Psoas muscle (tissue), 8 donors: ENCODE results near the gene HIF3A. TPM values are rescaled to one million over a fixed set of nuclear protein-coding genes. Genes with fewer than 3 reads are reported as not detected.

ENCODE experiments used
- ATAC-seq, 4 donors: fragments of 200-7000 bp; cut with Tn5 transposase; one replicate each; pipeline ENCODE4 v1.9.1; 2020; ENCODE audit warnings: moderate library complexity in 3 of 4, mild to moderate bottlenecking in 2 of 4
- DNase-seq, 2 donors: peaks; one replicate each; pipeline ENCODE4 v3.0.0-alpha.2; 2020
- H3K27ac ChIP-seq: fragments of 200-600 bp; one replicate; pipeline ENCODE4 v1.8.0; 2022
- H3K27me3 ChIP-seq, 3 donors: fragments of 200-600 bp in 1 of 3; one replicate each; pipeline versions ENCODE4 v1.6.1 to v1.8.0; 2013 to 2022; ENCODE audit warnings: low read length in 2 of 3, mild to moderate bottlenecking in 2 of 3, moderate library complexity in 1 of 3; ENCODE audit not compliant: insufficient read depth in 3 of 3
- H3K36me3 ChIP-seq, 2 donors: fragments of 200-600 bp in 1 of 2; one replicate each; pipeline versions ENCODE4 v1.6.1 to v1.8.0; 2013 to 2022; ENCODE audit warnings: low read depth in 1 of 2, mild to moderate bottlenecking in 1 of 2, moderate library complexity in 1 of 2; ENCODE audit not compliant: insufficient read depth in 1 of 2
- H3K4me1 ChIP-seq: fragments of 200-600 bp; one replicate; pipeline ENCODE4 v1.8.0; 2022
- H3K4me3 ChIP-seq: fragments of 200-600 bp; one replicate; pipeline ENCODE4 v1.8.0; 2022; ENCODE audit warnings: mild to moderate bottlenecking
- H3K9me3 ChIP-seq: fragments of 200-600 bp; one replicate; pipeline ENCODE4 v1.8.0; 2022
- CTCF ChIP-seq: fragments of 200-600 bp; IDR thresholded peaks from one replicate; pipeline ENCODE4 v1.8.0; 2022; ENCODE audit warnings: antibody characterized with exemption
- WGBS, 3 donors: extraction: QIAGEN DNeasy Blood & Tissue Kit; methylation state at CpG; one replicate each; pipeline versions ENCODE4 v1.1.6 to v1.1.7; 2013; 5-methylcytosine and 5-hydroxymethylcytosine counted together
- intact Hi-C, 2 donors: fragments of 100-400 bp; cut with DNase I; formaldehyde crosslinking; loops; one replicate each; pipeline versions ENCODE4 v1.11.0 to v1.14.2; 2022
- polyA plus RNA-seq, 3 donors: library from polyadenylated mRNA; stranded (reverse); fragments of 200-250 nt; gene quantifications; one replicate each; pipeline ENCODE4 v1.2.3, GENCODE V29; 2013
- total RNA-seq, 4 donors: library from RNA; stranded (reverse); fragmentation: NEBNext Ultra II Directional in 2 of 4; extraction: Animal tissue kit (Norgen Biotek cat#: 25700) in 2 of 4; gene quantifications; one replicate each; pipeline versions ENCODE4 v1.2.1 to v1.2.4, GENCODE V29; 2021 to 2023
- donor health status: healthy with polysubstance abuse.
- donor health status: DM: no; HTN: no; CAD: no; lungs with moderate emphysema.
- donor health status: Bipolar disorder and iron deficiency.
- donor health status: healthy.
- donor health status: DM: yes; HTN: yes; CAD: no.
- donor health status: DM: no; HTN: no; CAD: no.
- donor health status: DM: no; HTN: no; CAD: no.
- donor health status: DM: yes; HTN: yes; CAD: no.

The HIF3A gene
- total and polyA plus RNA-seq, 7 donors = 1.6 to 20.4 (median 10.5) TPM

- no peak for TF ChIP-seq CTCF
- intact Hi-C loops = no loop called here
- H3K36me3 ChIP-seq = peaks cover 2 to 44% of the 10 kb centered on the region in 2 donors
- H3K27ac ChIP-seq = no peak overlapping the region
- 92 to 98% (median 98%) methylated on average over 2 of the region's 2 CpGs for WGBS, 3 donors
- no peak overlapping the region for H3K4me3 ChIP-seq
- no peaks in the 10 kb centered on the region for H3K27me3 ChIP-seq
- DNase-seq = no peak
- no peaks in the 10 kb centered on the region for H3K9me3 ChIP-seq
- H3K4me1 ChIP-seq = no peaks in the 10 kb centered on the region
- ATAC-seq = no peak
These were observed 67.5 kb downstream of the HIF3A start for GRCh38 chr19:46364359-46364758.

- no peak overlapping the region for H3K27ac ChIP-seq
- no peaks in the 10 kb centered on the region for H3K4me1 ChIP-seq
- intact Hi-C loops = no loop called here
- H3K36me3 ChIP-seq = peaks cover 2 to 44% of the 10 kb centered on the region in 2 donors
- H3K9me3 ChIP-seq = no peaks in the 10 kb centered on the region
- ATAC-seq = no peak
- WGBS, 3 donors = 65 to 72% (median 69%) methylated on average over 4 of the region's 4 CpGs
- H3K4me3 ChIP-seq = no peak overlapping the region
- H3K27me3 ChIP-seq = no peaks in the 10 kb centered on the region
- no peak for TF ChIP-seq CTCF
- DNase-seq = no peak
These were observed 68.7 kb downstream of the HIF3A start for GRCh38 chr19:46365561-46365960.

GRCh38 chr19:46366620-46367292 is 69.9 kb downstream of the HIF3A start:
- TF ChIP-seq CTCF = no peak
- H3K4me1 ChIP-seq = no peaks in the 10 kb centered on the region
- H3K9me3 ChIP-seq = no peaks in the 10 kb centered on the region
- H3K4me3 ChIP-seq = no peak overlapping the region
- intact Hi-C loops = no loop called here
- ATAC-seq (no peak), DNase-seq (no peak)
- H3K27ac ChIP-seq = no peak overlapping the region
- peaks cover 2 to 44% of the 10 kb centered on the region in 2 donors for H3K36me3 ChIP-seq
- 75 to 79% (median 76%) methylated on average over 9 of the region's 9 CpGs for WGBS, 3 donors
- no peaks in the 10 kb centered on the region for H3K27me3 ChIP-seq

- no peak for DNase-seq
- H3K36me3 ChIP-seq = peaks cover 2 to 44% of the 10 kb centered on the region in 2 donors
These were observed 70.6 kb downstream of the HIF3A start for GRCh38 chr19:46367426-46367825.

More at GRCh38 chr19:46367426-46367825, 70.6 kb downstream of the HIF3A start:
- Histone ChIP-seq H3K4me1 (no peaks in the 10 kb centered on the region), H3K4me3 (no peak overlapping the region), H3K27ac (no peak overlapping the region), H3K27me3 (no peaks in the 10 kb centered on the region), H3K9me3 (no peaks in the 10 kb centered on the region)
- TF ChIP-seq CTCF = no peak
- 78 to 88% (median 82%) methylated on average over 5 of the region's 5 CpGs for WGBS, 3 donors
- ATAC-seq = no peak
- intact Hi-C loops = no loop called here
